ENCODE results near the gene HHATL.

The HHATL gene

DNA sequence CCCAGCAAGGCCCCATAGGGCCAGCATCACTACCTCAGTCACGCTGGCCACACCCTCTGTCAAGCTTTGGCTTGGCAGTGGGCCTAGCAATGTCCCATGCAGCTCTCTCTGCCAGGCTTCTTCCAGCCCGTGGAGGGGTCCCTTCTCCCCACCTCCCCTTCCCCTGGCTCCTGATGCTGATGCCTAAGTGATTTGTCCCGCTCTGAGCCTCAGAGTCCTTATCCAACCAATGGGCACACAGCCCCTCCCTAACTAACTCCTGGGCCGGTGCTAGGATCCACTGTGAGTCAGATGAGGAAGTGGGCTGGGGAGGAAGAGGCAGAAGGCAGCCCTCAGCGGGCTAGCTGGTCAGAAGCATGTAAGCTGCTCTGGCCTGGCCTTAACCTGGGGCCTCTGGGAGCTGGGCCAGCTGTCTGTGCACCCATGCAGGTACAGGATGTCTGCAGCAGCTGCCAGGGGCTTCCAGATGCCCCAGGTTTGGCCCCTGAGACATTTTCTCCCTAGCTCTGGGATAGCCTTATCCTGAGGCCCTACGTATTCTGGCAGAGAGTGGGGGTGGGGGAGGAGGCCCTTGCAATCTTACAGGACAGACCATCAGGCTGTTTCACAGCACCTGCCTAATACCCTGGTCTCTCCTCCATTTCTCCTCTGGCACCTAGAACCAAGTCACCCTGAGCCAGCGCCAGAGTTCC, 49.8 kb downstream of the HHATL start:
- no peak for DNase-seq (ENCODE audit: low read depth in 2 of 2)

- DNase-seq (ENCODE audit: low read depth in 2 of 2): no peak
Measured at GRCh38 chr3:42652251-42652610, 50.4 kb downstream of the HHATL start.

GRCh38 chr3:42651248-42652091, 51.1 kb downstream of the HHATL start:
- DNase-seq (ENCODE audit: low read depth in 2 of 2): no peak

GRCh38 chr3:42649783-42650182, 52.8 kb downstream of the HHATL start:
- no peak for DNase-seq (ENCODE audit: low read depth in 2 of 2)

DNA sequence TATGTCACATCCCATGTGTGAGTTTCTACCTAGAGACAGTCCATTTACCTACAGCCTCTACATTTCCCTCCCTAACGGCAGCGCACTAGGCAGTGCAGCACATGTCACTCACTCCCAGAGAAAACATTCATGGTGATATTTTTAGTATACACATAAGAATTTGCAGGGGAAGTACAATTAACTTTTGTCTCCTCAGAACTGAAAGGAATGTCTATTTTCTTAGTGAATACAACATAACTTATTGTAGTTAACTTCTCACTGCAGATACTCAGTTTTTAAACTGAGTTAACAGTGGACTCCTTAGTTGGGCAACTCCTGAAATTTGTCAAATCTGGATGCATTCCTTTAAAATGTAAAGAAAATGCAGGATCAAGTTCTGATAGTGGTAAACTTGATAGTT, 53.6 kb downstream of the HHATL start:
- no peak for DNase-seq (ENCODE audit: low read depth in 2 of 2)

DNA sequence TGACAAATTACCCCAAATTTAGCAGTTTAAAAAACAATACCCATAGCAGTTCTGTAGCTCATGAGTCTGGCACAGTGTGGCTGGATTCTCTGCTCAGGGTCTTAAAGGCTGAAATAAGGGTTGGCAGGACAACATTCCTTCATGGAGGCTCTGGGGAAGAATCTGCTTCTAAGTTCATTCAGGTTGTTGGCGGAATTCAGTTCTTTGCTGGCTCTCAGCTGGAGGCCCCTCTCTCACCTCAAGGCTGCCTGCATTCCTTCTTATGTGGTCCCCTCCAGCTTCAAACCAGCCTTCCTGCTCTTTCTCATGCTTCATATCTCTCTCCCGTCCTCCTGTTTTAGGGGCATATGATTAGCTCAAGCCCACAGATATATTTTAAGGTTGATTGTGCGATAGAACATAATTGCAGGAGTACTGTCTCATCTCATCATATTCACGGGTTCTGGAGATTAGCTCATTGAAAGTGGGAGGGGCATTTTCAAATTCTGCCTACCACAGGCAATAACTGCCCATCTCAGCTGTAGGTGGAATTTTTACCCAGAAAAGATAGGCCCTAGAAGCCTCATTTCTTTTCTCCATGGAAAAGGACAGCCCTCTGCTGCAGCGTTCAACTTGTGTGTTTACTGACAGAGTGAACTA, 54.7 kb downstream of the HHATL start:
- DNase-seq (ENCODE audit: low read depth in 2 of 2): no peak

All from fibroblast of skin of left biceps (primary cell).